ENCODE data around the gene PDE3A.

DNA sequence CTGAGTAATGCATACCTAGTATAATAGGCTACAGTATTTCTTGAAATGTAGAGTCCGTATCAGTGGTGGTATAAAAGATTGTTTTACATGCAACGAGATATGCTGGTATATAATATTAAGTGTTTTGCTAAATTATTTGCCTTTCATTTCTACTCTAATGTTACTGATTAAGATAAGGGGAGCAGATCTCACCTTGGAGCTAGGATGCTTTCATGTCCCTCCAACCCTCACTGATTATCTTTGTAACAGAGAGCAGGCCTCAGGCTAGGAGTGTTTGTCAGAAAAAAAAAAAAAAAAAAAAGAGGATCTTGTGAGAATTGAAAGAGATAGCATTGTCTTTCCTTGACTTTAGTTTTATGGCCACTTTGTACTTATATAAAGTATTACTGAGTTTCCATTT is 92.6 kb downstream of the PDE3A start:
- TF ChIP-seq POLR2A (IDR thresholded peaks at IDR 0.05): no peak
- TF ChIP-seq, protein P1, sequence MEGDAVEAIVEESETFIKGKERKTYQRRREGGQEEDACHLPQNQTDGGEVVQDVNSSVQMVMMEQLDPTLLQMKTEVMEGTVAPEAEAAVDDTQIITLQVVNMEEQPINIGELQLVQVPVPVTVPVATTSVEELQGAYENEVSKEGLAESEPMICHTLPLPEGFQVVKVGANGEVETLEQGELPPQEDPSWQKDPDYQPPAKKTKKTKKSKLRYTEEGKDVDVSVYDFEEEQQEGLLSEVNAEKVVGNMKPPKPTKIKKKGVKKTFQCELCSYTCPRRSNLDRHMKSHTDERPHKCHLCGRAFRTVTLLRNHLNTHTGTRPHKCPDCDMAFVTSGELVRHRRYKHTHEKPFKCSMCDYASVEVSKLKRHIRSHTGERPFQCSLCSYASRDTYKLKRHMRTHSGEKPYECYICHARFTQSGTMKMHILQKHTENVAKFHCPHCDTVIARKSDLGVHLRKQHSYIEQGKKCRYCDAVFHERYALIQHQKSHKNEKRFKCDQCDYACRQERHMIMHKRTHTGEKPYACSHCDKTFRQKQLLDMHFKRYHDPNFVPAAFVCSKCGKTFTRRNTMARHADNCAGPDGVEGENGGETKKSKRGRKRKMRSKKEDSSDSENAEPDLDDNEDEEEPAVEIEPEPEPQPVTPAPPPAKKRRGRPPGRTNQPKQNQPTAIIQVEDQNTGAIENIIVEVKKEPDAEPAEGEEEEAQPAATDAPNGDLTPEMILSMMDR (IDR thresholded peaks at IDR 0.05): no peak
